ENCODE data around the gene GRIN2A. TPM values are rescaled to one million over a fixed set of nuclear protein-coding genes. Genes with fewer than 3 reads are reported as not detected.

GRIN2A gene
- total RNA-seq, 2 experiments from 2014 or later, result not detected

DNA sequence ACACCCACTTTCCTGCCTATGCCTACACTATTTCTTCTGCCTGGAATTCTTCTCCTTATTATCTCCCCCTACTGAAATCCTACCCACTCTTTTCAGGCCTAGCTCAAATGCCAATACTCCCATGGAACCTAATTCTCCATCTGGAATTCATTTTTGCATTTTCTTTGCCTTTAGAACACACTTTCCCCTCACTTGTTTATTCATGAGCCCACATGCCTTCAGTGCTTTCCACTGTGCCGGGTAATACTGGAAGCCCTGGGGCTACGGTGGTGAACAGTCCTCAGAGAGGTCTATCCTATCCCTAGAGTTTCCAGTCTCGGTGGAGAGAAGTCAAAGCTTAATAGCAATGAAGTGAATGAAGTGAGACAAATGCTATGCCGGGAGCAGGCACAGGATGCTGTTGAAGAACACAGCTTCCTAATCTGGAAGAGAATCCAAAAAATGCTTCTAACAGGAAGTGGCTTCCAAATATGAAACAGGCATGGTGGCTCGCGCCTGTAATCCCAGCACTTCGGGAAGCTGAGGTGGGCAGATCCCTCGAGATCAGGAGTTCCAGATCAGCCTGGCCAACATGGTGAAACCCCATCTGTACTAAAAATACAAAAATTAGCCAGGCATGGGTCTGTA lies 322.4 kb downstream of the GRIN2A start:
- no peaks in the 10 kb centered on the region for H3K79me2 ChIP-seq (ENCODE audit: insufficient read depth, low read depth, low read length)
- H3K4me3 ChIP-seq (ENCODE audit: low read depth, low read length, poor library complexity, severe bottlenecking), result no peak overlapping the region
- H4K20me1 ChIP-seq (ENCODE audit: insufficient read depth, low read length), result no peaks in the 10 kb centered on the region
- no peaks in the 10 kb centered on the region for H3K4me1 ChIP-seq (ENCODE audit: insufficient read depth, low read length, poor library complexity, severe bottlenecking)
- H2AFZ ChIP-seq (ENCODE audit: low read length), result no peak overlapping the region
- ChIA-PET CTCF (ENCODE audit: unreplicated experiment) (no interaction called here), POLR2A (interaction anchor here (0.7 kb wide), 1 partner anchor 30 kb away, joined by 4 read pairs; no protein-coding TSS in a partner anchor)
- TF ChIP-seq CTCF (conservative IDR thresholded peaks at IDR 0.05; ENCODE audit: low read length), result no peak
- TF ChIP-seq EZH2phosphoT487 (IDR thresholded peaks at IDR 0.05; ENCODE audit: borderline replicate concordance, low read depth, low read length), result no peak
- intact Hi-C loops (cut with micrococcal nuclease; ENCODE audit: unreplicated experiment), result no loop called here
- H3K36me3 ChIP-seq (ENCODE audit: insufficient read depth, low read length), result no peaks in the 10 kb centered on the region
- DNase-seq (ENCODE audit: low spot score), result no peak
- no peak overlapping the region for H3K27ac ChIP-seq (ENCODE audit: low read depth, low read length, poor library complexity, severe bottlenecking)
- BruUV-seq (replicated peaks), result no TSS peak
- H3K9me2 ChIP-seq (ENCODE audit: insufficient read depth, low read length), result no peaks in the 10 kb centered on the region; the same call in 1 of the 2 replicates
- no peak overlapping the region for H3K4me2 ChIP-seq (ENCODE audit: low read length)
- no peaks in the 10 kb centered on the region for H3K9me3 ChIP-seq (ENCODE audit: low read length)

DNA sequence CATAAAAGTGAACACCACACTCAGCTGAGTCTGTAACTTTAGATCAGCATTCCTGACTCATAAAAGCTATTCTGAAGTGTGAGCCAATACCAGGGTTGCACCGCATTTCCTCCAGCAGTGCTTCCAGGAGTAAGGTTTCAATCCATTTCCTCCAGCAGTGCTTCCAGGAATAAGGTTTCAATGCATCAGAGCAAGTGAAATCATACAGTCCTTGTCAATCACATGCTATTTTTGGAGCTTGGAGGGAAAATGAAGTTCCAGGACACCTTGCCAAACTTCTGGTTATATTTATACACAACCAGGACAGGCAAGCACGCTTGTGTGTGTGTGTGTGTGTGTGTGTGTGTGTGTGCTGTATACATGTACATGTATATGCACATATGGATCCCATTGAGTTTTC lies 327.6 kb downstream of the GRIN2A start:
- intact Hi-C loops (cut with micrococcal nuclease; ENCODE audit: unreplicated experiment), result no loop called here

More for the DNA sequence above, 327.6 kb downstream of the GRIN2A start:
- Histone ChIP-seq H3K36me3 (ENCODE audit: insufficient read depth, low read length) (no peaks in the 10 kb centered on the region), H3K9me2 (ENCODE audit: insufficient read depth, low read length) (no peaks in the 10 kb centered on the region; the same call in 1 of the 2 replicates), H3K4me3 (ENCODE audit: low read depth, low read length, poor library complexity, severe bottlenecking) (no peak overlapping the region), H2AFZ (ENCODE audit: low read length) (no peak overlapping the region), H3K4me1 (ENCODE audit: insufficient read depth, low read length, poor library complexity, severe bottlenecking) (no peaks in the 10 kb centered on the region), H3K4me2 (ENCODE audit: low read length) (no peak overlapping the region), H3K79me2 (ENCODE audit: insufficient read depth, low read depth, low read length) (no peaks in the 10 kb centered on the region), H4K20me1 (ENCODE audit: insufficient read depth, low read length) (no peaks in the 10 kb centered on the region), H3K27ac (ENCODE audit: low read depth, low read length, poor library complexity, severe bottlenecking) (no peak overlapping the region), H3K9me3 (ENCODE audit: low read length) (no peaks in the 10 kb centered on the region)
- no peak for TF ChIP-seq EZH2phosphoT487 (IDR thresholded peaks at IDR 0.05; ENCODE audit: borderline replicate concordance, low read depth, low read length)
- no peak for TF ChIP-seq CTCF (conservative IDR thresholded peaks at IDR 0.05; ENCODE audit: low read length)
- POLR2A ChIA-PET, result no interaction called here
- no peak for DNase-seq (ENCODE audit: low spot score)
- CTCF ChIA-PET (ENCODE audit: unreplicated experiment), result no interaction called here
- no TSS peak for BruUV-seq (replicated peaks)

Data from OCI-LY7 (cell line).